Ovary (tissue), 9 donors: ENCODE measurements around the gene ALPI. TPM values are rescaled to one million over a fixed set of nuclear protein-coding genes. Genes with fewer than 3 reads are reported as not detected.
"Not testable (repeated sequence)": the region's sequence is repeated elsewhere in the genome, so short reads cannot be mapped to it uniquely, and the experiment has no call there.

ENCODE experiments used
- DNase-seq, 5 donors: peaks; one replicate each; pipeline ENCODE4 v3.0.0-alpha.2; 2019 to 2020
- H3K27ac ChIP-seq, 2 donors: fragments of 200-600 bp; one replicate each; pipeline versions ENCODE4 v1.5.1 to v1.8.0; 2019 to 2022
- H3K27me3 ChIP-seq: fragments of 200-600 bp; one replicate; pipeline ENCODE4 v1.8.0; 2022
- H3K36me3 ChIP-seq: fragments of 200-600 bp; sonication (generic); one replicate; pipeline ENCODE4 v1.5.1; 2019
- H3K4me1 ChIP-seq: one replicate; pipeline ENCODE4 v1.8.1; 2013; ENCODE audit warnings: mild to moderate bottlenecking, moderate library complexity; ENCODE audit not compliant: insufficient read depth
- H3K4me3 ChIP-seq: fragments of 200-600 bp; sonication (generic); one replicate; pipeline ENCODE4 v1.5.1; 2017
- H3K9me3 ChIP-seq, 2 donors: fragments of 200-600 bp in 1 of 2; sonication (generic) in 1 of 2; one replicate each; pipeline versions ENCODE4 v1.5.1 to v1.8.1; 2013 to 2019; ENCODE audit warnings: mild to moderate bottlenecking in 1 of 2, moderate library complexity in 1 of 2
- CTCF ChIP-seq, 3 donors: fragments of 450-650 bp in 2 of 3; fragments of 200-600 bp in 1 of 3; IDR thresholded peaks; one replicate each; pipeline versions ENCODE4 v1.5.1 to v1.8.0; 2016 to 2022; ENCODE audit warnings: antibody characterized with exemption in 3 of 3, mild to moderate bottlenecking in 1 of 3
- EP300 ChIP-seq: sonication (generic); formaldehyde crosslinking; IDR thresholded peaks from one replicate; pipeline ENCODE4 v1.6.1; 2017; ENCODE audit warnings: antibody characterized with exemption
- POLR2A ChIP-seq: fragments of 450-650 bp; IDR thresholded peaks from one replicate; pipeline ENCODE4 v1.6.1; 2017; ENCODE audit warnings: antibody characterized with exemption, mild to moderate bottlenecking, moderate library complexity
- WGBS, 3 donors: extraction: QIAGEN DNeasy Blood & Tissue Kit in 1 of 3; methylation state at CpG; one replicate each; pipeline versions ENCODE4 v1.1.5 to v1.1.7; 2013 to 2017; 5-methylcytosine and 5-hydroxymethylcytosine counted together
- intact Hi-C, 4 donors: fragments of 100-400 bp; cut with DNase I; formaldehyde crosslinking; loops; one replicate each; pipeline versions ENCODE4 v1.11.0 to v1.15.1; 2022 to 2023
- polyA plus RNA-seq, 2 donors: library from polyadenylated mRNA; stranded (reverse); fragments of 200-250 nt in 1 of 2; fragments of 350-450 nt in 1 of 2; fragmentation: Illumina TruSeq in 1 of 2; extraction: RNeasy Lipid Tissue Mini Kit (QIAGEN cat#74804) in 1 of 2; gene quantifications; one replicate each; pipeline ENCODE4 v1.2.3, GENCODE V29; 2013 to 2014
- total RNA-seq, 7 donors: library from RNA; depleted of rRNA in 2 of 7; stranded (reverse); fragments of >200 nt in 2 of 7; fragmentation: NEBNext Ultra II Directional in 3 of 7; extraction: Animal tissue kit (Norgen Biotek cat#: 25700) in 3 of 7; gene quantifications; one replicate each; pipeline versions ENCODE4 v1.1.0 to v1.2.4, GENCODE V29; 2016 to 2023
- donor health status: DM: no; HTN: no; CAD: no; lungs with moderate emphysema.
- donor health status: DM: no; HTN: no; CAD: no.
- donor health status: Bipolar disorder and iron deficiency.
- donor health status: DM: yes; HTN: yes; CAD: no.
- donor health status: DM: no; HTN: no; CAD: no.
- donor health status: DM: yes; HTN: yes; CAD: no.

ALPI gene
- total and polyA plus RNA-seq, 9 donors = 0.72 TPM; not detected in 8

- peaks cover 5% of the 10 kb centered on the region for H3K4me1 ChIP-seq
- no peaks in the 10 kb centered on the region for H3K27me3 ChIP-seq
- H3K9me3 ChIP-seq = peaks cover 0 to 14% of the 10 kb centered on the region in 2 donors
- no peak overlapping the region for H3K4me3 ChIP-seq
- WGBS, 3 donors = 19 to 59% (median 21%) methylated on average over 8 to 22 of the region's 22 CpGs
- intact Hi-C loops = no loop called here
- DNase-seq = no peak
- no peaks in the 10 kb centered on the region for H3K36me3 ChIP-seq
- TF ChIP-seq POLR2A (no peak), EP300 (no peak), CTCF (IDR thresholded peaks at IDR 0.05) (no peak)
- no peak overlapping the region for H3K27ac ChIP-seq
Observed at GRCh38 chr2:232421189-232421785, 34.7 kb upstream of the ALPI start.

GRCh38 chr2:232422051-232422450, 33.9 kb upstream of the ALPI start:
- TF ChIP-seq EP300 (no peak), POLR2A (no peak), CTCF (IDR thresholded peaks at IDR 0.05) (no peak)
- Histone ChIP-seq H3K4me3 (no peak overlapping the region), H3K27me3 (no peaks in the 10 kb centered on the region), H3K27ac (no peak overlapping the region), H3K4me1 (peaks cover 5% of the 10 kb centered on the region), H3K9me3 (peaks cover 0 to 14% of the 10 kb centered on the region in 2 donors), H3K36me3 (no peaks in the 10 kb centered on the region)
- intact Hi-C loops = no loop called here
- 91 to 95% (median 92%) methylated on average over 10 of the region's 10 CpGs for WGBS, 3 donors
- DNase-seq = no peak

- H3K36me3 ChIP-seq, H3K4me3 ChIP-seq, intact Hi-C loops, H3K27ac ChIP-seq, H3K4me1 ChIP-seq, H3K27me3 ChIP-seq, DNase-seq: not testable (repeated sequence)
- H3K9me3 ChIP-seq = peaks cover 0 to 14% of the 10 kb centered on the region in 2 donors
- WGBS, 3 donors = 40 to 47% (median 46%) methylated on average over 2 to 3 of the region's 3 CpGs
Observed at GRCh38 chr2:232422996-232423395, 33.0 kb upstream of the ALPI start.

GRCh38 chr2:232423407-232423806, 32.5 kb upstream of the ALPI start:
- H3K4me3 ChIP-seq, H3K27ac ChIP-seq, H3K27me3 ChIP-seq, DNase-seq, H3K36me3 ChIP-seq, H3K4me1 ChIP-seq, intact Hi-C loops: not testable (repeated sequence)
- WGBS, 3 donors = 27 to 36% (median 28%) methylated on average over 6 to 7 of the region's 7 CpGs
- peaks cover 0 to 14% of the 10 kb centered on the region in 2 donors for H3K9me3 ChIP-seq

- Histone ChIP-seq H3K4me3 (no peak overlapping the region), H3K9me3 (no peaks in the 10 kb centered on the region), H3K36me3 (no peaks in the 10 kb centered on the region), H3K27me3 (no peaks in the 10 kb centered on the region), H3K4me1 (no peaks in the 10 kb centered on the region), H3K27ac (no peak overlapping the region)
- 88 to 93% (median 90%) methylated on average over 15 to 16 of the region's 16 CpGs for WGBS, 3 donors
- DNase-seq = peak in 1 of 5 donors; percentile 7
- intact Hi-C loops = loop anchor here in 1 of 4 donors (10.0 kb wide), 1 partner anchor 107 kb away; no protein-coding TSS in a partner anchor
- TF ChIP-seq POLR2A (no peak), CTCF (IDR thresholded peaks at IDR 0.05) (no peak), EP300 (no peak)
Observed at GRCh38 chr2:232431705-232432590, 24.0 kb upstream of the ALPI start.
